ENCODE data around the gene NPM1. TPM values are rescaled to one million over a fixed set of nuclear protein-coding genes. Genes with fewer than 3 reads are reported as not detected.

Gene NPM1
- total RNA-seq, 1 experiment from 2014 or later, result 4,548 TPM

- Mint-ChIP-seq H3K4me3 (ENCODE audit: unreplicated experiment) (no peak overlapping the region), H3K9me3 (ENCODE audit: unreplicated experiment) (no peaks in the 10 kb centered on the region), H3K4me1 (ENCODE audit: insufficient read depth, unreplicated experiment) (peaks cover 18% of the 10 kb centered on the region), H3K27me3 (ENCODE audit: insufficient read depth, unreplicated experiment) (no peaks in the 10 kb centered on the region), H3K27ac (ENCODE audit: low read depth, unreplicated experiment) (no peak overlapping the region), H3K36me3 (ENCODE audit: insufficient read depth, unreplicated experiment) (peaks cover 18% of the 10 kb centered on the region)
- no peak for DNase-seq (ENCODE audit: unreplicated experiment)
- TF ChIP-seq CTCF (IDR thresholded peaks at IDR 0.05; ENCODE audit: unreplicated experiment), result no peak
- POLR2A ChIA-PET, result interaction anchor here (0.6 kb wide), 1 partner anchor 197 kb away, joined by 3 read pairs; no protein-coding TSS in a partner anchor
- CTCF ChIA-PET, result interaction anchor here (0.6 to 7.6 kb wide), 4 partner anchors 87 to 484 kb away, joined by 3 to 191 read pairs (median 3); no protein-coding TSS in a partner anchor
- no TSS peak for BruUV-seq (replicated peaks)
- intact Hi-C loops (cut with micrococcal nuclease), result no loop called here
These were observed 35.4 kb downstream of the NPM1 start for GRCh38 chr5:171422902-171423663.

GRCh38 chr5:171424726-171425125, 37.1 kb downstream of the NPM1 start:
- no peaks in the 10 kb centered on the region for H3K27me3 Mint-ChIP-seq (ENCODE audit: insufficient read depth, unreplicated experiment)
- H3K4me1 Mint-ChIP-seq (ENCODE audit: insufficient read depth, unreplicated experiment), result peaks cover 13% of the 10 kb centered on the region
- peaks cover 10% of the 10 kb centered on the region for H3K36me3 Mint-ChIP-seq (ENCODE audit: insufficient read depth, unreplicated experiment)
- intact Hi-C loops (cut with micrococcal nuclease), result no loop called here
- no peak overlapping the region for H3K27ac Mint-ChIP-seq (ENCODE audit: low read depth, unreplicated experiment)
- no peak overlapping the region for H3K4me3 Mint-ChIP-seq (ENCODE audit: unreplicated experiment)
- no peak for DNase-seq (ENCODE audit: unreplicated experiment)
- BruUV-seq (replicated peaks), result no TSS peak
- ChIA-PET CTCF (no interaction called here), POLR2A (no interaction called here)
- no peak for TF ChIP-seq CTCF (IDR thresholded peaks at IDR 0.05; ENCODE audit: unreplicated experiment)
- no peaks in the 10 kb centered on the region for H3K9me3 Mint-ChIP-seq (ENCODE audit: unreplicated experiment)

- peaks cover 10% of the 10 kb centered on the region for H3K36me3 Mint-ChIP-seq (ENCODE audit: insufficient read depth, unreplicated experiment)
- H3K27ac Mint-ChIP-seq (ENCODE audit: low read depth, unreplicated experiment), result no peak overlapping the region
- no peak for TF ChIP-seq CTCF (IDR thresholded peaks at IDR 0.05; ENCODE audit: unreplicated experiment)
- H3K4me3 Mint-ChIP-seq (ENCODE audit: unreplicated experiment), result no peak overlapping the region
- no TSS peak for BruUV-seq (replicated peaks)
- no peak for DNase-seq (ENCODE audit: unreplicated experiment)
- ChIA-PET CTCF (interaction anchor here (0.6 to 0.8 kb wide), 5 partner anchors 18 to 1154 kb away, joined by 3 read pairs; no protein-coding TSS in a partner anchor), POLR2A (no interaction called here)
- intact Hi-C loops (cut with micrococcal nuclease), result no loop called here
- H3K27me3 Mint-ChIP-seq (ENCODE audit: insufficient read depth, unreplicated experiment), result no peaks in the 10 kb centered on the region
- H3K9me3 Mint-ChIP-seq (ENCODE audit: unreplicated experiment), result no peaks in the 10 kb centered on the region
- peaks cover 6% of the 10 kb centered on the region for H3K4me1 Mint-ChIP-seq (ENCODE audit: insufficient read depth, unreplicated experiment)
These were observed 38.1 kb downstream of the NPM1 start for GRCh38 chr5:171425596-171426244.

GRCh38 chr5:171426266-171426665, 38.6 kb downstream of the NPM1 start:
- H3K36me3 Mint-ChIP-seq (ENCODE audit: insufficient read depth, unreplicated experiment), result peaks cover 10% of the 10 kb centered on the region
- CTCF ChIA-PET, result interaction anchor here (0.6 to 0.7 kb wide), 4 partner anchors 17 to 1153 kb away, joined by 3 to 4 read pairs (median 3); no protein-coding TSS in a partner anchor
- H3K9me3 Mint-ChIP-seq (ENCODE audit: unreplicated experiment), result no peaks in the 10 kb centered on the region
- H3K27me3 Mint-ChIP-seq (ENCODE audit: insufficient read depth, unreplicated experiment), result no peaks in the 10 kb centered on the region
- no peak for TF ChIP-seq CTCF (IDR thresholded peaks at IDR 0.05; ENCODE audit: unreplicated experiment)
- no TSS peak for BruUV-seq (replicated peaks)
- intact Hi-C loops (cut with micrococcal nuclease), result no loop called here
- no peak overlapping the region for H3K4me3 Mint-ChIP-seq (ENCODE audit: unreplicated experiment)
- DNase-seq (ENCODE audit: unreplicated experiment), result no peak
- H3K4me1 Mint-ChIP-seq (ENCODE audit: insufficient read depth, unreplicated experiment), result peaks cover under 1% of the 10 kb centered on the region
- POLR2A ChIA-PET, result no interaction called here
- no peak overlapping the region for H3K27ac Mint-ChIP-seq (ENCODE audit: low read depth, unreplicated experiment)
